Thymus (tissue), 11 donors: ENCODE measurements around the gene CDH12. TPM values are rescaled to one million over a fixed set of nuclear protein-coding genes. Genes with fewer than 3 reads are reported as not detected.

Experiments
- DNase-seq, 9 donors: peaks; one replicate each; pipeline ENCODE4 v3.0.0-alpha.2; 2013; ENCODE audit warnings: low spot score in 9 of 9, low read depth in 6 of 9, missing footprints in 1 of 9
- H3K27ac ChIP-seq, 2 donors: one replicate each; pipeline ENCODE4 v1.5.1; 2013; ENCODE audit warnings: control low read depth in 1 of 2, low read depth in 1 of 2, low read length in 1 of 2, mild to moderate bottlenecking in 1 of 2, moderate library complexity in 1 of 2
- H3K27me3 ChIP-seq, 2 donors: one replicate each; pipeline ENCODE4 v1.5.1; 2013; ENCODE audit warnings: low read length in 1 of 2; ENCODE audit not compliant: control insufficient read depth in 2 of 2, insufficient read depth in 1 of 2
- H3K36me3 ChIP-seq, 2 donors: one replicate each; pipeline ENCODE4 v1.5.1; 2013; ENCODE audit warnings: low read length in 1 of 2, mild to moderate bottlenecking in 1 of 2, moderate library complexity in 1 of 2; ENCODE audit not compliant: control insufficient read depth in 2 of 2, insufficient read depth in 2 of 2
- H3K4me1 ChIP-seq, 2 donors: one replicate each; pipeline ENCODE4 v1.5.1; 2013; ENCODE audit warnings: low read length in 2 of 2; ENCODE audit not compliant: control insufficient read depth in 2 of 2, insufficient read depth in 2 of 2
- H3K4me3 ChIP-seq, 2 donors: one replicate each; pipeline ENCODE4 v1.5.1; 2013; ENCODE audit warnings: low read length in 2 of 2, control low read depth in 1 of 2, mild to moderate bottlenecking in 1 of 2
- H3K9me3 ChIP-seq, 2 donors: one replicate each; pipeline ENCODE4 v1.5.1; 2013; ENCODE audit warnings: low read length in 1 of 2, mild to moderate bottlenecking in 1 of 2; ENCODE audit not compliant: control insufficient read depth in 2 of 2, insufficient read depth in 1 of 2
- WGBS: extraction: QIAGEN DNeasy Blood & Tissue Kit; methylation state at CpG from one replicate; pipeline ENCODE4 v1.1.7; 2013; 5-methylcytosine and 5-hydroxymethylcytosine counted together
- polyA plus RNA-seq: library from polyadenylated mRNA; stranded (reverse); fragments of 200-250 nt; gene quantifications from one replicate; pipeline ENCODE4 v1.2.3, GENCODE V29; 2013
- total RNA-seq: library from RNA; stranded (reverse); fragments of 120-200 nt; gene quantifications from one replicate; pipeline ENCODE4 v1.2.4, GENCODE V29; 2013
- donor health status: healthy.

Gene CDH12
- total and polyA plus RNA-seq, 2 donors, result 0.05 to 0.09 TPM

DNA sequence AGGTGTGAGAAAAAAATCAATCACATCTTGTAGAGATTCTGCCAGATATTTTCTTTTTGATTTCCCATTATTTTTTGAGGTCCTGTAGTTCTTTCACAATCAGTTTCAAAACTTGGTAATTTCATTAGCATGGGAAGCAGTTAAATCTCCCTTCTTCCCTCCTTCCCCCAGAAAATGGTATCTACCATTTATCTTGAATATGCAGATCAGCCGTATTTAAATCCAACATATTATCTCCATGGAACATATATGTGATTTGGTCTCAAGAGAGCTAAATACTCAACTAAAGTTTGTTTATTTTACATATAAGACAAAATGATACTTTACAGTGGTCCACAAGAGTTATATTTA, 1034.8 kb downstream of the CDH12 start:
- H3K27me3 ChIP-seq, result no peaks in the 10 kb centered on the region

DNA sequence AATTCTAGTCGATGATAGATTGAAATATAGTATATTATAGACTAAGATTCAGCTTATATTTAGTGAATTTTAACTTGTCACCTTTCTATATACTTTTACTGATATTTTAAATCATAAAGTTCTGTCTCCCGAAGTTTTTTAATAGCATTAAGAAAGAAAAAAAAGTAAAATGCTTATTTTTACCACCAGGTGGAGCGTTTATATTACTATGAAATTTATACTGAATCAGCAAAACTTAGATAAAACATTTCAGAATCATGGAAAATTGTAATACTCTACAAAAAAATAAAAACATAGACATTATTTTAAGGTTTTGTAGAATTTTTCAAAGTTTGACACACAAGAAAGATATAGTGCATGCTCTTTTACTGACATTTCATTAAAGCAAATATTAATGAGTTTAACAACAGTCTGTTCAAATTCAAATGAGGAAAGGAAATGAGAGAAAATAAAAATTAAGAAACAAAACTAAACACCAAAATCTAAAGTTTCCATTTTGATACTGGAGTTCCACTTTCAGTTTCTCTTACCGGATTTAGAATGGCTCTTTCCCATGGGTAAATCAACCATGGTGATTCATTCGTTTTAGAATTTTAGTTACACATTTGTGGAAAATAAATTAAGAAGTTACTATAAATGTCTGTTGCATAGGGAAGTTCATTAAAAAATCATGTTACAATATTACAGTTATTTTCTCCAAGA, 1035.3 kb downstream of the CDH12 start:
- Histone ChIP-seq H3K9me3 (no peaks in the 10 kb centered on the region), H3K4me1 (no peaks in the 10 kb centered on the region), H3K27me3 (no peaks in the 10 kb centered on the region), H3K4me3 (no peak overlapping the region), H3K36me3 (no peaks in the 10 kb centered on the region), H3K27ac (no peak overlapping the region)
- WGBS, result 27% methylated on average over 5 of the region's 5 CpGs
- no peak for DNase-seq

More for the DNA sequence above, 1034.8 kb downstream of the CDH12 start:
- no peak for DNase-seq
- 95% methylated on average over 1 of the region's 1 CpG for WGBS
- no peak overlapping the region for H3K4me3 ChIP-seq
- no peaks in the 10 kb centered on the region for H3K36me3 ChIP-seq
- no peaks in the 10 kb centered on the region for H3K4me1 ChIP-seq
- no peak overlapping the region for H3K27ac ChIP-seq
- no peaks in the 10 kb centered on the region for H3K9me3 ChIP-seq

DNA sequence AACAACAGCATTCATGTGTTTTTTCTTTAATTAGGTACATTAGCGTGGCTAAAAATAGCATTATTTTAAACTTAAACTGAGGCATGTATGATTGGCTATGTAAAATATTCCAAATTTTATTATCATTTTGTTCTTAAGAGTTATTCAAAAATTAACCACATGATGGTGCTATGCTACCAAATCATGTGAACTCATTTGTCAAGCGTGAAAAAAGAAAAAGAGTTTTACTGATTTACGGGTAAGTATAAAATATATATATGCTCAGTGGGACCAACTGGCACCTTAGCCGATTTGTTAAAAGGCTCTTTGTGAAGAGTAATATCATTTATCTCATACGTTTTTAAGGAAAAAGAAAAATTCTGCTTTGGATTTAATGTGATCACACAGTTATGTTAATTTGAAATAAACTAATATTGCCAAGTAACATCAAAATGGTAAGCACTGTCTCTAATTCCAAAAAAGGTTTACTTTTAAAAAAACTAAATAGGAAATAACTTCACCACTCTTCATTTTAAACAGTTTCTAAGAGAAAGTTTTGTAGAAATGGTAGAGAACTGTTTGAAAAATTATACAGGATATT, 1042.3 kb downstream of the CDH12 start:
- 42% methylated on average over 5 of the region's 5 CpGs for WGBS
- H3K9me3 ChIP-seq, result no peaks in the 10 kb centered on the region
- no peaks in the 10 kb centered on the region for H3K36me3 ChIP-seq
- no peaks in the 10 kb centered on the region for H3K27me3 ChIP-seq
- no peak overlapping the region for H3K27ac ChIP-seq
- DNase-seq, result no peak
- H3K4me3 ChIP-seq, result no peak overlapping the region
- no peaks in the 10 kb centered on the region for H3K4me1 ChIP-seq

DNA sequence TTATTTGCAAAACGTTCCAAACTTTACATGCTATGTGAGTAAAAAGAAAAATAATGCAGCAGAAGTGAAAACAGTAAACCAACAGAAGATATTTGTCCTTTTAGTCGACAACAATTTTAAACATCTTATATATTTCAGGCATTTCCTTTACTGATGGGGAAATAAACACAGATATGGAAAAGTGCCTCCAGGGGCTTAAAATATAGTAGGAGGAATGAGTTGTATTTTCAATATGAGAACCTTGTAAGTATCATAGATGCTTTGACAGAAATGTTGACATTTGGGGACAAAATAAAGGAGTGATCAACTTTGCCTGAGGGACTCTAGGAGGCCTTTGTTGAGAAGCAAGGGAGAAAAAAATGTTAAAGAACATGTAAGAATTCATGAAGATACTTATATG, 1043.5 kb downstream of the CDH12 start:
- Histone ChIP-seq H3K27me3 (no peaks in the 10 kb centered on the region), H3K9me3 (no peaks in the 10 kb centered on the region), H3K4me1 (no peaks in the 10 kb centered on the region), H3K36me3 (no peaks in the 10 kb centered on the region), H3K27ac (no peak overlapping the region), H3K4me3 (no peak overlapping the region)
- 81% methylated on average over 2 of the region's 2 CpGs for WGBS
- DNase-seq, result no peak

DNA sequence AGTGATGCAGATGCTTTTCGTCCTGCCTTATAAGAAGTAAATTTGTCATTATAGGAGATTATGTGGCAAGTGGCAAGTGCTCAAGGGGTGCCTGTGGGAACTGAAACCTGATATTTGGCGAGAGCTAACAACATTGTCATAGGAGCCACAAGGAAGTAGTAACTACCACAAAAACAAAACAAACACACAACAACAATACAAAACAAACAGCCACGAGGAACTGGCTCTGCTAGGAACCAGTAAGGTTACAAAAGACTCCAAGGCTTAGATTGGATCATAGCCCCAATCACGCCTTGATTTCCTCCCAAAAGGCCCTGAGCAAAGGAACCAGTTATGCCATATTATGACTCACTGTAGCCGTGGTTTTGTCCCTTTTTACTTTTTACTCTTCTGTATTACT, 1045.2 kb downstream of the CDH12 start:
- no peaks in the 10 kb centered on the region for H3K9me3 ChIP-seq
- H3K36me3 ChIP-seq, result no peaks in the 10 kb centered on the region
- no peak overlapping the region for H3K27ac ChIP-seq
- no peaks in the 10 kb centered on the region for H3K4me1 ChIP-seq
- no peaks in the 10 kb centered on the region for H3K27me3 ChIP-seq
- 80% methylated on average over 5 of the region's 5 CpGs for WGBS
- H3K4me3 ChIP-seq, result no peak overlapping the region
- no peak for DNase-seq

DNA sequence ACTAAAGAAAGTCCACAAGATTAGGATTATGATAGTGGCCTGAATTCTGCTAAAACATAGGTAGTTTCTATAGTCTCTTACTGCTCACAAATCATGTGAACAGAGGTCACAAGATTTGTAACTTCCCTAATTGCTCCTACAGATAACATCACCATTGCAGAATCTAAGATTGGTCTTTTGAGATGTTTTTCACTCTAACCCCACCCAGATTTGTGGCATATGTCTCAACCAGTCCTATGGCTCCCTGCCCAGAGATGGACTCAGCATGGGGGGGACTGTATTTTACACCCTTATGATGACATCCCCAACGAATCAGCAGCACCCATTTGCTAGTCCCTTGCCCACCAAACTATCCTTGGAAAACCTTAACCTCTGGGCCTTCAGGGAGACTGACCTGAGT, 1046.2 kb downstream of the CDH12 start:
- no peak for DNase-seq

DNA sequence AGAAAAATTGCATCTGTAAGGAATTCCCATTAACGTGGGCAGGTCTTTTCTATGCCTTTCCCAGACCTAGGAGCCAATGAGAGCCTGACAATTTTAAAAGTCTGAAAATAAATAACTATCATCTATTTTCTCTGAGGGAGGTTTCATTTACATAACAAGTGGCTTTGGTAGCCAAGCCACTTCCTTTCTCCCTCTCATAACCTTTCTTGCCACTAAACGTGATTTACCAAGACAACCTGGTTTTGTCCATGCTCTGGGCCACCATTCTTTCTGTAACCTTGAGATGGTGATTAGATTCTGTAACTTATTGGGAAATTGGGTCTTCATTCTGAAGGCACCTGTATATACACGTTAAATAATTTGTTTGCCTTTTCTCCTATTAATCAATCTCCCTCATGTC, 1046.9 kb downstream of the CDH12 start:
- Histone ChIP-seq H3K4me1 (no peaks in the 10 kb centered on the region), H3K27ac (no peak overlapping the region), H3K4me3 (no peak overlapping the region), H3K9me3 (no peaks in the 10 kb centered on the region), H3K27me3 (no peaks in the 10 kb centered on the region), H3K36me3 (no peaks in the 10 kb centered on the region)
- DNase-seq, result no peak
- WGBS, result 73% methylated on average over 3 of the region's 3 CpGs

More for the DNA sequence above, 1046.2 kb downstream of the CDH12 start:
- Histone ChIP-seq H3K27ac (no peak overlapping the region), H3K36me3 (no peaks in the 10 kb centered on the region), H3K4me1 (no peaks in the 10 kb centered on the region), H3K4me3 (no peak overlapping the region), H3K27me3 (no peaks in the 10 kb centered on the region), H3K9me3 (no peaks in the 10 kb centered on the region)
- WGBS, result 32% methylated on average over 1 of the region's 1 CpG

DNA sequence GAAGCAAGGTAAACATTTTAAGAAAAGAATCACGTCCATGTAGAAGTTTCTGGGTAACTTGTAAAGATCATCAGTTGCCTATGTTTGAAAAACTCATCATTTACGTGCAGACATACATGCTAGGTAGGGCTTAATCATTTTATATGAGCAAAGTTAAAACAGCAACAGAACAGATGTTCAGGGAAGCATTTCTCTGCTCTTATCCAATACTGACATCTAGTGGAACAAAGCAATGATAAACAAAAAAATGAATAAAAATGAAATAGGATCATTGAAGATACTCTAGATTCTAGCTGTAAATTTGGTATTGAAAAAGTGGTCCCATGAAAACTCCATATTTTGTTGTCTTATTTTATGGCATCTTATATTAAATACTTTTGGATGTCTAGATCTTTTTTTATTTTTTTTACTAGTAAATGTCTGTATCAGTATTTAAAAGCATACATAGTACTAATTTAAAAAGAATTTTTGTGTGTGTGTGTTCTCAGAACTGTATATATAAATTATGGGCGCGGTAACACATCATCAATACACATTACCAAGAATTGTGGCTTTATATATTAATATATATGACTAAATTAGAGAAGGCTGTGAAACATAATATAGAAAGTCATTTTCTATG, 1050.2 kb downstream of the CDH12 start:
- Histone ChIP-seq H3K36me3 (no peaks in the 10 kb centered on the region), H3K27ac (no peak overlapping the region), H3K27me3 (no peaks in the 10 kb centered on the region), H3K4me3 (no peak overlapping the region), H3K9me3 (no peaks in the 10 kb centered on the region), H3K4me1 (no peaks in the 10 kb centered on the region)
- DNase-seq, result peak in 2 of 9 donors; percentile 8 to 13
- WGBS, result 49% methylated on average over 4 of the region's 4 CpGs

DNA sequence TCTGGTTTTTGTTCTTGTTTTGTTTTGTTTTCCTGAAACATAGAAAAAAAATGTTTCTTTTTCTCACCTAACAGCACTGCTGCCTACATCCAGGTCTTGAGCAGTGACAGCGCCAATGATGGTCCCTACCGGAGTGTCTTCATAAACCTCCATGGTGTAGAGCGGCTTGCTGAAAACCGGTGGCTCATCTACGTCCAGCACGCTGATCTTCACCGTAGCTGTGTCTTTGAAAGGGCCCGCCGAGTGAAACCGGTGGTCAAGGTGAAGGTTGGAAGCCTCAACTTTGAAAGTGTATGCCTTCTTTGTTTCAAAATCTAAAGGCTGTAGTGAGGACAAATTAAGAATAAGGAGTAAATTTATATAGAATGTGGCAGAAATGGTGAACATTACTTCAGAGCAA, 1051.0 kb downstream of the CDH12 start:
- Histone ChIP-seq H3K9me3 (no peaks in the 10 kb centered on the region), H3K4me1 (no peaks in the 10 kb centered on the region), H3K27ac (no peak overlapping the region), H3K36me3 (no peaks in the 10 kb centered on the region), H3K27me3 (no peaks in the 10 kb centered on the region), H3K4me3 (no peak overlapping the region)
- no peak for DNase-seq
- 98% methylated on average over 10 of the region's 10 CpGs for WGBS
